ENCODE results near the gene RNPEP. TPM values are rescaled to one million over a fixed set of nuclear protein-coding genes. Genes with fewer than 3 reads are reported as not detected.
"Not testable (repeated sequence)": the region's sequence is repeated elsewhere in the genome, so short reads cannot be mapped to it uniquely, and the experiment has no call there.

RNPEP gene
- total RNA-seq, 2 donors from 2014 or later, result 142 to 147 TPM

DNA sequence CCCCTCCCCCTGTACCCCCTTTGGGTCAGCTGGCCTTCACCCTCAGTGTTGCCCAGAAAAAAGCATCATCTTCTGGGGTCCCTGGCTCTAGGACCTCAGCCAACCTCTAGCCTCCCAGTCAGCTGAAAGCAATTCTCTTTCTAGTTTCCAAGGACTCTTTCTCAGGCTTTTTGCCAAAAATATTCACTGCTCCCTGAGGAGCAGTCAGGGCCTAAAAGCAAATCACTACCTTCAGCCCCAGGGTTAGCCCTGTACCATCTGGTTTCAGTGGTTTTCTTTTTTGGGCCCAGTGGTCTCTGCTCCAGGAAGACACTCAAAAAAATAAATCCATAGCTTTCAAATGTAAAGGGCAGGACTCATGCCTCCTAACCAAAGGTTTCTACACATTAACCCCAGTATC lies 33.0 kb upstream of the RNPEP start:
- Histone ChIP-seq H3K4me3 (no peak overlapping the region), H3K27ac (no peak overlapping the region), H3K36me3 (no peaks in the 10 kb centered on the region), H3K4me1 (no peaks in the 10 kb centered on the region), H3K9me3 (no peaks in the 10 kb centered on the region), H3K27me3 (peaks cover 13% of the 10 kb centered on the region), H3K9ac (ENCODE audit: low read depth in 2 of 2, low read length in 2 of 2) (no peak overlapping the region)
- TF ChIP-seq, protein P1, sequence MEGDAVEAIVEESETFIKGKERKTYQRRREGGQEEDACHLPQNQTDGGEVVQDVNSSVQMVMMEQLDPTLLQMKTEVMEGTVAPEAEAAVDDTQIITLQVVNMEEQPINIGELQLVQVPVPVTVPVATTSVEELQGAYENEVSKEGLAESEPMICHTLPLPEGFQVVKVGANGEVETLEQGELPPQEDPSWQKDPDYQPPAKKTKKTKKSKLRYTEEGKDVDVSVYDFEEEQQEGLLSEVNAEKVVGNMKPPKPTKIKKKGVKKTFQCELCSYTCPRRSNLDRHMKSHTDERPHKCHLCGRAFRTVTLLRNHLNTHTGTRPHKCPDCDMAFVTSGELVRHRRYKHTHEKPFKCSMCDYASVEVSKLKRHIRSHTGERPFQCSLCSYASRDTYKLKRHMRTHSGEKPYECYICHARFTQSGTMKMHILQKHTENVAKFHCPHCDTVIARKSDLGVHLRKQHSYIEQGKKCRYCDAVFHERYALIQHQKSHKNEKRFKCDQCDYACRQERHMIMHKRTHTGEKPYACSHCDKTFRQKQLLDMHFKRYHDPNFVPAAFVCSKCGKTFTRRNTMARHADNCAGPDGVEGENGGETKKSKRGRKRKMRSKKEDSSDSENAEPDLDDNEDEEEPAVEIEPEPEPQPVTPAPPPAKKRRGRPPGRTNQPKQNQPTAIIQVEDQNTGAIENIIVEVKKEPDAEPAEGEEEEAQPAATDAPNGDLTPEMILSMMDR (IDR thresholded peaks at IDR 0.05), result no peak
- intact Hi-C loops (cut with DNase I), result no loop called here
- no peak for DNase-seq

DNA sequence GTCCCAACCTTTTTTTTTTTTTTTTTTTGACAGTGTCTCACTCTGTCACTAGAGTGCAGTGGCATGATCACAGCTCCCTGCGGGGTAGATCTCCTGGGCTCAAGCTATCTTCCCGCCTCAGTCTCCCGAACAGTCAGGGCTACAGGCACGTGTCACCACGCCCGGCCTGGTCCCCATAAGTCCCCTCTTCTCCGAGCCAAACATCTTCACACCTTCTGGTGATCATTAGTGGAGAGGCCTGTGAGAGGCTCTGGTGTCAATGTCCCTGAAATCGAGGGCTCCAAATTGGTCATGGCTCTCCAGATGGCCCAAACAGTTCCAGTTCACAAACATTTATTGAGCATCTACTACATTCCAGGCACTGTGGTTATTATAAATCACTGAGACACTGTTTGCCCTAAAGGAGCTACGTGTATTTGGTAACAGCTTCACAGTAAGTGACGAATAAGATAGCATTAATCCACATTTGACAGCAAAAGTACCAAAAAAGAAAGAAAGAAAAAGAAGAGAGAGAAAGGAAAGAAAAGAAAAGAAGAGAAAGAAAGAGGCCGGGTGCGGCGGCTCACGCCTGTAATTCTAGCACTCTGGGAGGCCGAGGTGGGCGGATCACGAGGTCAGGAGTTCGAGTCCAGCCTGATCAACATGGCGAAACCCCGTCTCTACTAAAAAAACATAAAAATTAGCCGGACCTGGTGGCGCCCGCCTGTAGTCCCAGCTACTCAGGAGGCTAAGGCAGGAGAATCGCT lies 28.0 kb upstream of the RNPEP start:
- TF ChIP-seq, protein P1 (IDR thresholded peaks at IDR 0.05), result no peak
- Histone ChIP-seq H3K9me3 (no peaks in the 10 kb centered on the region), H3K27me3 (no peaks in the 10 kb centered on the region), H3K27ac (peak overlapping the region; percentile 68), H3K4me1 (no peaks in the 10 kb centered on the region), H3K36me3 (peaks cover 6% of the 10 kb centered on the region), H3K9ac (ENCODE audit: low read depth in 2 of 2, low read length in 2 of 2) (peak overlapping the region; percentile 72 to 100), H3K4me3 (peak overlapping the region; percentile 90)
- intact Hi-C loops (cut with DNase I), result no loop called here
- no peak for DNase-seq

DNA sequence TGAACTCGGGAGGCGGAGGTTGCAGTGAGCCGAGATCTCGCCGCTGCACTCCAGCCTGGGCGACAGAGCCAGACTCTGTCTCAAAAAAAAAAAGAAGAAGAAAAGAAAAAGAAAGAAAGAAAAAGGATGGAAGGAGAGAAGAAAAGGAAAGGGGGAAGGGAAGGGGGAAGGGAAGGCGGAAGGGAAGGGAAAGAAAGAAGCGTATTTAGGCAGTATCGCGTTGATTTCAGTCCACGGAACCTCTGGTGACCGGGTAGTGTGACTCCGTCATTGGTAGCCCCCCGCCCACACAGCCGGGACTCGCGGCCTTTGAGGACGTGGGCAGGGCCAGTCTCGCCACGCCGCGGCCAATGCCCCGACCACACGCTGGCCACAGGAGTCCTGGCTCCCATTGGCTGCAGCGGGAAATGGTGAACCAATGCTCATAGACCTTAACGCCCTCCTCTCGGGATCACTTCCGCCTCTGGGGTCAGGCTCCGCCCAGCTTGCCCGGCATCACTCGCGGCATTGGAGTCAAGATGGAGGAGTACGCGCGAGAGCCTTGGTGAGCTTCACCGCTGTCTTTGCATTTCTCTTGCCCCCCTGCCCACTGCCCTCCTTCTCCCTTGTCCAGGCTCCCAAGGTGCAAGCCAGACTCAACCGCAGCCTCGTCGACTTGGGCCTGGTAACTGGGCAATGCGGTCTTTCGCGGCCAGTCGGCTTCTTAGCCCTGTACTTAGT lies 27.3 kb upstream of the RNPEP start, which contains the start of gene TIMM17A:
Gene TIMM17A, plus strand, starts transcription at position 495 of the 720 bp plus-strand sequence. Its CDS starts 24 bp downstream, at position 519.
- Histone ChIP-seq H3K27me3 (no peaks in the 10 kb centered on the region), H3K27ac (peak within 1 kb of the TSS; percentile 68), H3K4me3 (peak within 1 kb of the TSS; percentile 90), H3K4me1 (no peaks in the 10 kb centered on the region), H3K9ac (ENCODE audit: low read depth in 2 of 2, low read length in 2 of 2) (peak within 1 kb of the TSS; percentile 87 to 100), H3K9me3 (no peaks in the 10 kb centered on the region), H3K36me3 (peaks cover 9% of the 10 kb centered on the region)
- intact Hi-C loops (cut with DNase I), result no loop called here
- peak; percentile 98 for DNase-seq
- TF ChIP-seq, protein P1 (IDR thresholded peaks at IDR 0.05), result no peak

DNA sequence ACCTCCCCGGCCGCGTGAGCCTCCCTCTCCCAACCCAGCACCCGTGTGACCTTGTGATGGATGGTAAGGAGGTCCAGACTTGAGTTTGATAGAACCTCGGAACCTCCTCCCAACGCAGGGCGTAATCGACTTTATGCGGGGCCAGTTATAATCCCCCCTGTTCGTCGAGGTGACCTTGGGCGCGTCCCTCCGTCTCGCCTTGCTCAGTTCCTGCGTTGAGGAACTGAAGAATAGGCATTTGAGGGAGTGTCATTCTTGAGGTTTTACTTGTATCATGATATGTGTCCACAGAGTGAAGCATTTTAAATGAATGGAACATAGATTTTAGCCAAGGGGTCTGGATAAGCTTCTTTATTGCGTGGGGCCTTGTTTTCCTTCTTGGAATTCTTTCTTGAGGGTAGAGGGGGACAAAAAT lies 26.7 kb upstream of the RNPEP start:
- H3K27me3 ChIP-seq, result no peaks in the 10 kb centered on the region
- TF ChIP-seq, protein P1 (IDR thresholded peaks at IDR 0.05), result no peak
- H3K9me3 ChIP-seq, result no peaks in the 10 kb centered on the region
- intact Hi-C loops (cut with DNase I), result no loop called here
- DNase-seq, result no peak
- H3K4me3 ChIP-seq, result peak overlapping the region; percentile 90
- H3K9ac ChIP-seq (ENCODE audit: low read depth in 2 of 2, low read length in 2 of 2), result peak overlapping the region; percentile 87 to 100
- no peaks in the 10 kb centered on the region for H3K4me1 ChIP-seq
- peak overlapping the region; percentile 68 for H3K27ac ChIP-seq
- H3K36me3 ChIP-seq, result peaks cover 9% of the 10 kb centered on the region

DNA sequence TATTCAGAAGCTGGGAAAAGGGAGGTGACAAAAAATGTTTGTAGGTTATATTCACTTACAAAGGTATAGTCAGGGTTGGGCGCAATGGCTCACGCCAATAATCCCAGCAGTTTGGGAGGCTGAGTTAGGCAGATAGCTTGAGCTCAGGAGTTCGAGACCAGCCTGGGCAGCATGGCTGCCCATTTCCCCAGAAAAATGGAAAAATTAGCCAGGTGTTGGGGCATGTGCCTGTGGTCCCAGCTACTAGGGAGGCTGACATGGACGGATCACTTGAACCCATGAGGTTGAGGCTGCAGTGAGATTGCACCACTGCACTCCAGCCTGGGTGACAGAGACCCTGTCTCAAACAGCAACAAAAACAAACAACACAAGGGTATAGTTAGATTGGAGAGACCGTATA lies 24.1 kb upstream of the RNPEP start:
- TF ChIP-seq, protein P1 (IDR thresholded peaks at IDR 0.05), result no peak
- intact Hi-C loops (cut with DNase I), result no loop called here
- no peaks in the 10 kb centered on the region for H3K27me3 ChIP-seq

DNA sequence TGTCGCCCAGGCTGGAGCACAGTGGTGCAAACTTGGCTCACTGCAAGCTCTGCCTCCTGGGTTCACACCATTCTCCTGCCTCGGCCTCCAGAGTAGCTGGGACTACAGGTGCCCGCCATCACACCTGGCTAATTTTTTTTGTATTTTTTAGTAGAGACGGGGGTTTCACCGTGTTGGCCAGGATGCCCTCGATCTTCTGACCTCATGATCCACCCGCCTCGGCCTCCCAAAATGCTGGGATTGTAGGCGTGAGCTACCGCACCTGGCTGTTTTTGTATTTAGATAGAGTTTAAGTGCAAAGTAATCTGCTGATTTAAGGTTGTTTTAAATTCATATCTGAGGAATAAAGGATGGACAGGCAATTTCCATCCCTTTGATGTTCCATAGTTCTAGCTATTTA lies 20.1 kb upstream of the RNPEP start:
- H3K9ac ChIP-seq (ENCODE audit: low read depth in 2 of 2, low read length in 2 of 2); H3K27me3 ChIP-seq; H3K4me3 ChIP-seq; H3K9me3 ChIP-seq; H3K4me1 ChIP-seq; intact Hi-C loops (cut with DNase I); H3K27ac ChIP-seq; DNase-seq: not testable (repeated sequence)
- H3K36me3 ChIP-seq, result peaks cover 32% of the 10 kb centered on the region

More for the DNA sequence above, 24.1 kb upstream of the RNPEP start:
- Histone ChIP-seq H3K4me3 (no peak overlapping the region), H3K4me1 (no peaks in the 10 kb centered on the region), H3K27ac (no peak overlapping the region), H3K36me3 (peaks cover 15% of the 10 kb centered on the region), H3K9me3 (no peaks in the 10 kb centered on the region), H3K9ac (ENCODE audit: low read depth in 2 of 2, low read length in 2 of 2) (no peak overlapping the region)
- no peak for DNase-seq

Measured in colonic mucosa (tissue), 4 donors.